H54 (cell line): ENCODE measurements around the gene PLXDC2.

Experiments used
- DNase-seq: peaks from one replicate; pipeline ENCODE4 v3.0.0; 2011; ENCODE audit warnings: low spot score, mixed read lengths; ENCODE audit not compliant: insufficient read length
- FAIRE-seq: peaks from 3 replicates; lab custom pipeline; 2011; peaks lifted over from hg19 to GRCh38; lab: Jason Lieb, UNC
- POLR2A ChIP-seq: IDR thresholded peaks from 2 replicates; pipeline ENCODE4 v1.6.1; 2011; ENCODE audit warnings: low read depth, mild to moderate bottlenecking, low read length

The PLXDC2 gene

DNA sequence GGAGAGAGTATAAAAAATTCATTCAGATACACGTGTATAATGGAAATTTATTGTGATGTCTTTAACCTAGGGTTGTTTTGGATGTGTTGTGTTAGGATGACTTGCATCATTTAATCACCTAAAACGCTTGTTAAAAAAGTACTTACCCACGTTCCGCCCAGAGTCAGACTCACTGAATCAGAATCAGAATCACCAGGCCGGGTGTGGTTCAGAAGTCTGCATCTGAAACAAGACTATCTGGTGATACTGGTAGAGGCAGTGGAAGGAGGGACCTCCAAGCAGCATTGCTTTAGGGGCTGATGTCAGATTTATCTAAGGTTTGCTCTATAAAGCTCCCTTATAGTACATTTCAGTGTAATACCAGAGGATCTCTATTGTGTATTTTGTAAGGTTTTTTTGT lies 20.5 kb upstream of the PLXDC2 start:
- TF ChIP-seq POLR2A = no peak
- FAIRE-seq (no peak), DNase-seq (no peak)

DNA sequence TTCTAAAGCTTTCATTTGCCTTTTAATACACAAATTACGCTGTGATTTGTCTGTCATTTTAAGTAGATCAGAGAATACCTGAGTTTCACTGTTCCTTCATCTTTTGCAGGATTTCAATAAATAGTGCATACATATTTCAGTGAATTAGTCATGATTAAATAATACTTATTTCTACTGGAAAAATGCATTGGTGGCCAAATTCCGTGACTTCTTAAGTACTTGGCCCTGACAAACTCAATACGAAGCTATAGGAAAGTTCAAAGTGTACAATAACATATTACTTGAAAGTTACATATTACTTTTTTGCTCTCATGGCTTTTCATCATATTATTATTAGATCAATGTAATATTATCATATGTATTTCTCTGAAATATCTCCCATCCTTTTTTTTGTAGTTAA lies 16.1 kb upstream of the PLXDC2 start:
- TF ChIP-seq POLR2A = no peak
- FAIRE-seq (no peak), DNase-seq (no peak)

- no peak for TF ChIP-seq POLR2A
- no peak for DNase-seq
- FAIRE-seq = no peak
Observed at GRCh38 chr10:19801369-19801768, 14.9 kb upstream of the PLXDC2 start.

DNA sequence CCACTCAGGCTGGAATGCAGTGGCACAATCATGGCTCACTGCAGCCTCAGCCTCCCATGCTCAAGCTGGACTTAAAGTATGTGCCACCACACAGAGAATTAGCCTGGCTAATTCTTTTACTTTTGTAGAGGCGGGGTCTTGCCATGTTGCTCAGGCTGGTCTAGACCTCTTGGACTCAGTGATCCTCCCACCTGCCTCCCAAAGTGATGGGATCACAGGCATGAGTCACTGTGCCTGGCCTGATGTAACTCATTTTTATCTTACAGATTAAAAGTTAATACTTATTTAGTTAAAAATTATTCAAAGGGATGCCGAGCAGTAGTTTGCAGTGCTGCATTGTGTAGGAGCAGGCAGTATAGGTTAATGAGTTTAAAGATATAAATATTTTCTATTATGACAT lies 12.6 kb upstream of the PLXDC2 start:
- DNase-seq = no peak
- no peak for TF ChIP-seq POLR2A
- no peak for FAIRE-seq

GRCh38 chr10:19809481-19809880 lies 6.8 kb upstream of the PLXDC2 start:
- no peak for FAIRE-seq

DNA sequence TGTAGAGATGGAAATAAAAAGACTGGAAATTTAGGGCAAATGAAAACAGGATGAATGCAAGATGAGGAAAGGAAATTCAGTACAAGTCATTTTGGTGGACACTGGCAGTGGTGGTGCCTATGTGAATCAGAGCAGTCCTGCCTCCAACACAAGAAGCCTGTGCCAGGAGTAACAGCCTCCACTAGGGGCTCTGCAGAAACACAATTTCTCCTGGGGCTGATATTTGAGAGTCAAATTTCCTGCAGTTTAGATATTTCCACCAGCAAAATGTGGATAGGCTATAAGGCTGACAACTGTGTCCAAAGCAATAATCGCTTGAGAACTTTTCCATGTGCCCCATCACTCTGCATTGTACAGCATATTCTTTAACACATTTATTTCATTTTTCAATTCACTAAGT lies 4.7 kb upstream of the PLXDC2 start:
- DNase-seq (no peak), FAIRE-seq (no peak)
- TF ChIP-seq POLR2A = no peak

More at GRCh38 chr10:19809481-19809880, 6.8 kb upstream of the PLXDC2 start:
- no peak for DNase-seq
- no peak for TF ChIP-seq POLR2A

DNA sequence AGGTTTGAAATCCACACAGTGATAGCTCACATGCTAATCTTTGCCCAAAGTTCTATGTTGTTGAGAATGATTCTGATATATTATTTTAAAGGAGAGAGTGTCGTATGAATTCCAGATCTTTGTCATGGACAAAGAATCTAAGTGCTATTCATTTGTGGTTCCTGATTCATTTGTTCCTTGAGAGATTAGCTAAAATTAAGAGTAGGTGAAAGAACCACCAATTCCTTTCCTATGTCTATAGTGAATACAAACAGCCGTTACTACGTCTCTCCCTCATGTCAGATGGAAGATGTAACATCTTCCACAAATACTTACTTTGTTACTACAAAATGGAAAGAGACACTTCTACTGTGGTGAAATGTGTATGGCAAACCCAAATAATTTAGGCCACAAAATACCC lies 3.3 kb upstream of the PLXDC2 start:
- FAIRE-seq (no peak), DNase-seq (no peak)
- no peak for TF ChIP-seq POLR2A

GRCh38 chr10:19815036-19815730 lies 1.0 kb upstream of the PLXDC2 start:
- no peak for DNase-seq
- FAIRE-seq = no peak
- no peak for TF ChIP-seq POLR2A

GRCh38 chr10:19815731-19816410 lies 361 bp upstream of the PLXDC2 start:
- TF ChIP-seq POLR2A = no peak
- FAIRE-seq = no peak
- peak; percentile 17 for DNase-seq

DNA sequence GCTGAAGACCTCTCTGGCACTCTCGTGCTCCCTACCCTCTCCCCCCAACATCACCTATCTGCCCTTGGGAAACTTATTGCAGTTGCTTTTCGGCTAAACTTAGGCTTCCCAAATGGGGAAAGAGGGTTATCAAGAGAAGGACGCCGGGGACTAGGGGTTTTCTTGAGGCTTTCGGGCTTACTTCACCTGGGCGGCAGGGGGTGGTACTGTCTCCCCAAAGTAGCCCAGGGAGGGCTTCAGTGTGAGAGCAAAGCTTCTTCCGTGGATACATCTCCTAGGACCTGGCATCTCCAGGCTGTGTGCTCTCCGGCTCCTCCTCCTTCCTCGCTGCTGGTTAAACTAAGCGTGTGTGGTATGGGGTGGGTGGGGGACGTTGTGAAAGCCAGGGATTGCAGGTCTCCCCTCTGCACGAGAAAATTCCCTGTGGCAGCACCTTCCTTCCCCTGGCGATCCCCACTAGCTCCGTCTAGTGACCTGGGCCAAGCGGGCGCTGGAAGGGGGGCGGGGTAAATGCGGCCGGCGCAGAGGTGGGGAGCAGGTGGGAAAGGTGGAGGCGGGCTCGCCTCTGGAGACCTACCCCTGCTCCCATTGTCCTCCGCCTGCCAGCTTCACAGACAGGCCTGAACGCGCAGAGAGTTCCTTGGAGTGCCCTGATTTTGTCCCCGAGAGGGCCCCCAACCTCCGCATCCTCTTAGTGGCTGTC lies 1.1 kb downstream of the PLXDC2 start:
- FAIRE-seq = no peak
- DNase-seq = no peak
- no peak for TF ChIP-seq POLR2A

- DNase-seq = no peak
- FAIRE-seq = no peak
- TF ChIP-seq POLR2A = no peak
Observed at GRCh38 chr10:19818876-19819275, 2.6 kb downstream of the PLXDC2 start.

GRCh38 chr10:19819419-19820033 lies 3.3 kb downstream of the PLXDC2 start:
- DNase-seq (no peak), FAIRE-seq (no peak)

GRCh38 chr10:19824381-19825342 lies 8.4 kb downstream of the PLXDC2 start:
- DNase-seq (no peak), FAIRE-seq (no peak)
- no peak for TF ChIP-seq POLR2A

More at GRCh38 chr10:19819419-19820033, 3.3 kb downstream of the PLXDC2 start:
- no peak for TF ChIP-seq POLR2A
